Colonic mucosa (tissue), 4 donors: ENCODE measurements around the gene URB1. TPM values are rescaled to one million over a fixed set of nuclear protein-coding genes. Genes with fewer than 3 reads are reported as not detected.

ENCODE experiments used
- DNase-seq: peaks from one replicate; pipeline ENCODE4 v3.0.0-alpha.2; 2020
- H3K27ac ChIP-seq: fragments of 200-600 bp; one replicate; pipeline ENCODE4 v1.8.0; 2021
- H3K27me3 ChIP-seq: fragments of 200-600 bp; one replicate; pipeline ENCODE4 v1.8.0; 2021
- H3K36me3 ChIP-seq: fragments of 200-600 bp; one replicate; pipeline ENCODE4 v1.8.0; 2021
- H3K4me1 ChIP-seq: fragments of 200-600 bp; one replicate; pipeline ENCODE4 v1.8.0; 2021; ENCODE audit warnings: mild to moderate bottlenecking
- H3K4me3 ChIP-seq: fragments of 200-600 bp; one replicate; pipeline ENCODE4 v1.8.0; 2021
- H3K9ac ChIP-seq, 2 donors: one replicate each; pipeline ENCODE4 v1.7.0; 2013; ENCODE audit warnings: control low read depth in 2 of 2, low read depth in 2 of 2, low read length in 2 of 2
- H3K9me3 ChIP-seq: fragments of 200-600 bp; one replicate; pipeline ENCODE4 v1.8.0; 2021
- intact Hi-C: fragments of 100-400 bp; cut with DNase I; formaldehyde crosslinking; loops from one replicate; pipeline ENCODE4 v1.14.1; 2022
- total RNA-seq, 2 donors: library from RNA; stranded (reverse); fragmentation: NEBNext Ultra II Directional in 1 of 2; extraction: Animal tissue kit (Norgen Biotek cat#: 25700) in 1 of 2; gene quantifications; one replicate each; pipeline ENCODE4 v1.2.1, GENCODE V29; 2021
- TF ChIP-seq, protein P1 (sequence below): fragments of 200-600 bp; IDR thresholded peaks from one replicate; pipeline ENCODE4 v1.8.0; 2022; ENCODE audit warnings: antibody characterized with exemption, mild to moderate bottlenecking
- donor health status: healthy.
- donor health status: DM: no; HTN: no; CAD: no.
- donor health status: DM: no; HTN: no; CAD: no.

Gene URB1
- total RNA-seq, 2 donors from 2014 or later: 6.1 to 16.4 TPM

DNA sequence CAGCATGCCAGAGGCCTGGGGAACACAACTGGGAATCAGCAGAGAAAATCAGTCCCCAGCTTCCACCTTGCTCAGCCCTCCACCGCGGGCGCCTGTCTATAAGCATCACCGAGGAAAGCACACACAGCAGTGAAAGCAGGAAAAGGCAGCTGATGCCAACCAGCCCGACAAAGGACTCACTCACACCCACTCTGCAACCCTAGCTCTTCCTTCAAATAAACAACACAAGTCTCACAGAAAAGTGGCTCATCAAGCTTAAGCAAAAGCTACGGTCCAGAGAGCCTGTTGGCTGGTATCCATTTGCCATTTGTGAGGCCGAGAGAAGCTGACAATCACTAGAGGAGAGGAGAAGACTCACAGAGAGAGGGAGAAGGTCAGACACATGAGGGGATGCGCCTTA is 67.1 kb downstream of the URB1 start:
- intact Hi-C loops: no loop called here

DNA sequence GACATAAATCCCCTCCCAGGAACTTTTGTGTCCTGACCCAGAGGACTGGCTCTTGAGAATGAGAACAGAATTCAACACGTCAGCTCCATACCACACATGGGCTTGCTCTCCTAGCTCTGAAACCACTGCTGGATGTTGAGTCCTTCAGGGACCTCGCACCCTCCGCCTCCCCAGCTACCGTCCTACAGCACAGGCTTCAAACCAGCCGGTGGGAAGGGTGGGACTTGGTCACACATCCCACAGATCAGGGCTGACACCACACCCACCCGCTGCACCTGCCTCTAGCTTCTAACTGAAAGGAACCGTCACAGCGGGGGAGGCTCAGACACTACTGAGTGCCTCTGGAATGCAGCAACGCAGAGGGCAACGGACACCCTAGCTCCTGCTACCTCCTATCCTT is 70.1 kb downstream of the URB1 start:
- H3K4me1 ChIP-seq: no peaks in the 10 kb centered on the region
- H3K4me3 ChIP-seq: no peak overlapping the region
- intact Hi-C loops: no loop called here
- no peak overlapping the region for H3K9ac ChIP-seq
- TF ChIP-seq, protein P1, sequence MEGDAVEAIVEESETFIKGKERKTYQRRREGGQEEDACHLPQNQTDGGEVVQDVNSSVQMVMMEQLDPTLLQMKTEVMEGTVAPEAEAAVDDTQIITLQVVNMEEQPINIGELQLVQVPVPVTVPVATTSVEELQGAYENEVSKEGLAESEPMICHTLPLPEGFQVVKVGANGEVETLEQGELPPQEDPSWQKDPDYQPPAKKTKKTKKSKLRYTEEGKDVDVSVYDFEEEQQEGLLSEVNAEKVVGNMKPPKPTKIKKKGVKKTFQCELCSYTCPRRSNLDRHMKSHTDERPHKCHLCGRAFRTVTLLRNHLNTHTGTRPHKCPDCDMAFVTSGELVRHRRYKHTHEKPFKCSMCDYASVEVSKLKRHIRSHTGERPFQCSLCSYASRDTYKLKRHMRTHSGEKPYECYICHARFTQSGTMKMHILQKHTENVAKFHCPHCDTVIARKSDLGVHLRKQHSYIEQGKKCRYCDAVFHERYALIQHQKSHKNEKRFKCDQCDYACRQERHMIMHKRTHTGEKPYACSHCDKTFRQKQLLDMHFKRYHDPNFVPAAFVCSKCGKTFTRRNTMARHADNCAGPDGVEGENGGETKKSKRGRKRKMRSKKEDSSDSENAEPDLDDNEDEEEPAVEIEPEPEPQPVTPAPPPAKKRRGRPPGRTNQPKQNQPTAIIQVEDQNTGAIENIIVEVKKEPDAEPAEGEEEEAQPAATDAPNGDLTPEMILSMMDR: no peak
- no peak overlapping the region for H3K27ac ChIP-seq
- DNase-seq: no peak
- H3K27me3 ChIP-seq: no peaks in the 10 kb centered on the region
- H3K9me3 ChIP-seq: no peaks in the 10 kb centered on the region
- no peaks in the 10 kb centered on the region for H3K36me3 ChIP-seq

More for the DNA sequence above, 67.1 kb downstream of the URB1 start:
- DNase-seq: no peak
- Histone ChIP-seq H3K4me3 (no peak overlapping the region), H3K9ac (no peak overlapping the region), H3K27me3 (no peaks in the 10 kb centered on the region), H3K4me1 (no peaks in the 10 kb centered on the region), H3K9me3 (no peaks in the 10 kb centered on the region), H3K27ac (no peak overlapping the region), H3K36me3 (no peaks in the 10 kb centered on the region)
- TF ChIP-seq, protein P1: no peak

DNA sequence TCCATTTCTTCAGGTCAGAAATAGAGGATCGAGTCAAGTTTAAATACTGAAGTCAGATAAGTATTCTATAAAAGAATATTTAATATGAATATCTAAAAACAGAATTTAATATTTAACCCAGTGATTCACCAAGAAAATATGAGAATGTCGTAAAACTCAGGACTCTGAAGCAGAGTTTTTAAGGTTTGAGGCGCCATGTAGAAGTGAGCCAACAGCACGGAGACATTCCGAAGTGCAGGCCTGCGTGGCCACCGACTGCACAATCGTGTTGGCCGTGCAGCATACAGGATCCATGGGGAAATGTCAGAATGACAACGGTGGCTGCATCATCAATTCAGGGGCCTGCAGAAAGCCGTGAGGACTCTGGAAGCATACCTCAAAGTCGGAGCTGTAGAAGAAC is 70.7 kb downstream of the URB1 start:
- Histone ChIP-seq H3K9ac (no peak overlapping the region), H3K9me3 (no peaks in the 10 kb centered on the region), H3K4me1 (no peaks in the 10 kb centered on the region), H3K36me3 (no peaks in the 10 kb centered on the region), H3K4me3 (no peak overlapping the region), H3K27me3 (no peaks in the 10 kb centered on the region), H3K27ac (no peak overlapping the region)
- intact Hi-C loops: no loop called here
- TF ChIP-seq, protein P1: no peak
- no peak for DNase-seq

DNA sequence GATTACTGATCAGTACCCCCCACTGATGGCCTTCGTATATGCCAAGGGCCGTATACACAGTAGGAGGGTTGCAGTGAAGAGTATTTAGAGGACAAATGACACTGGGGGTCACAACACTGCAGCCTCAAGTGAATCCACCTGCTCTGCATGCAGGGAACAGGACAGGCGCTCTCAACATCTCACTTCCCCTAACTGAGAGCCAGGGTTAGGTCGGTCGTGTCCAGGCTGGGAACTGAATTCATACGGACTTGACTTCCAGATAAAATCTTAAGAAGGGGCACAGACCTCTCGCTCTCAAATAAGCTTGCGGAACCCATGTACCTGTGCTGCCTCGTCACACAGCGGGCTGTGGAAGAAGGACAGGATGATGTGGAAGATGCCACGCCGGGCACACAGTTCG is 71.3 kb downstream of the URB1 start:
- Histone ChIP-seq H3K4me1 (no peaks in the 10 kb centered on the region), H3K36me3 (no peaks in the 10 kb centered on the region), H3K27ac (no peak overlapping the region), H3K4me3 (no peak overlapping the region), H3K27me3 (no peaks in the 10 kb centered on the region), H3K9ac (no peak overlapping the region), H3K9me3 (no peaks in the 10 kb centered on the region)
- intact Hi-C loops: no loop called here
- TF ChIP-seq, protein P1: no peak
- no peak for DNase-seq

DNA sequence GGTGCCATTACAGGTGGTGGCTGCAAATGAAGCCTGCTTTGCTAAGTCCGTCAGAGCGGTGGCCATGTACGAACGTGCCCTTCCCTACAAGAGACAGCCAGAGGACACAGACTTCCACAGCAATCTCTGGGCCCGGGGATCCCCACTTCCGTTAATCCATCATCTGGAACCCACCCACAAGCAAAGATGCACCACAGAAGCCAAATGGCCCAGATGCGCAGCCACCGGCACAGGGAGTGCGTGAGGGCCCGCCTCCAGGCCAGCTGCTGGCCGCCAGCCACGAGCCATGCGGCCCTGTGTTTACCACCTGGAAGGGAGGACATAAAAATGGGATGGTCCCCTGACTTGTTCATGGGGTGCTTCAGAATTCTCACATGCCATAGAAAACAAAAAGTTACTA is 72.1 kb downstream of the URB1 start:
- H3K9me3 ChIP-seq: no peaks in the 10 kb centered on the region
- no peaks in the 10 kb centered on the region for H3K27me3 ChIP-seq
- H3K4me1 ChIP-seq: no peaks in the 10 kb centered on the region
- H3K36me3 ChIP-seq: no peaks in the 10 kb centered on the region
- intact Hi-C loops: no loop called here
- TF ChIP-seq, protein P1: no peak
- H3K27ac ChIP-seq: no peak overlapping the region
- no peak for DNase-seq
- H3K4me3 ChIP-seq: no peak overlapping the region
- no peak overlapping the region for H3K9ac ChIP-seq

DNA sequence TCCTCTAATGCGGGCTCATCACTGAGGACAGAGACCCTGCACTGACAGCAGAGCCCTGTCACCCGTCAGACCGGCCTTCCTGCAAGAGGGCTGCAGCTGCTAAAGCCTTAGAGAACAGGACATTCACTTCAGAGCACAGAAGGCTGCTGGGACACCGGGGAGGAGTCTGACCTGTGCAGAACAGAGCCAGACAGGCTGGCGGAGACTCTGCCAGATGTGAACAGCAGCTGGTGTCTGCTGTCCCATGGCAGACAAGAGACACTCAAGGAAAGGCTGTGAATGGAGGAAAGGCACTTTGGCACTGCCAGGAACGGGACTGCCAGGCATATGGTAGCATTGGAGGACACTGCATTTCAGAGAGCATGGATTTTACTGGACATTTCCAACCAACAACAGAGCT is 72.8 kb downstream of the URB1 start:
- no peak for DNase-seq
- no peaks in the 10 kb centered on the region for H3K27me3 ChIP-seq
- H3K4me3 ChIP-seq: no peak overlapping the region
- intact Hi-C loops: no loop called here
- no peak overlapping the region for H3K27ac ChIP-seq
- H3K9me3 ChIP-seq: no peaks in the 10 kb centered on the region
- TF ChIP-seq, protein P1: no peak
- H3K9ac ChIP-seq: no peak overlapping the region
- H3K4me1 ChIP-seq: no peaks in the 10 kb centered on the region
- H3K36me3 ChIP-seq: no peaks in the 10 kb centered on the region
